Neuronal stem cell (in vitro differentiated cells): ENCODE measurements around the gene SUB1.
"Not testable (repeated sequence)": the region's sequence is repeated elsewhere in the genome, so short reads cannot be mapped to it uniquely, and the experiment has no call there.

Experiments
- DNase-seq: peaks from one replicate; pipeline ENCODE4 v3.0.0-alpha.2; 2013; ENCODE audit warnings: low spot score
- H2AFZ ChIP-seq: one replicate; pipeline ENCODE4 v1.6.1; 2013; ENCODE audit warnings: mild to moderate bottlenecking, low read length, inconsistent platforms
- H2AK5ac ChIP-seq: 2 replicates; pipeline ENCODE4 v1.6.1; 2013; ENCODE audit warnings: low read depth, mild to moderate bottlenecking, inconsistent platforms, low read length, moderate library complexity, mixed read lengths
- H2BK120ac ChIP-seq: 2 replicates; pipeline ENCODE4 v1.6.1; 2013; ENCODE audit warnings: low read depth, mild to moderate bottlenecking, inconsistent platforms, low read length, moderate library complexity, mixed read lengths
- H2BK12ac ChIP-seq: one replicate; pipeline ENCODE4 v1.6.1; 2013; ENCODE audit warnings: low read length, inconsistent platforms
- H2BK15ac ChIP-seq: 2 replicates; pipeline ENCODE4 v1.6.1; 2013; ENCODE audit warnings: mild to moderate bottlenecking, low read length, inconsistent platforms, mixed read lengths
- H2BK5ac ChIP-seq: one replicate; pipeline ENCODE4 v1.6.1; 2013; ENCODE audit warnings: inconsistent platforms, mild to moderate bottlenecking, low read length, moderate library complexity
- H3K14ac ChIP-seq: one replicate; pipeline ENCODE4 v1.6.1; 2013; ENCODE audit warnings: low read length, inconsistent platforms
- H3K18ac ChIP-seq: 2 replicates; pipeline ENCODE4 v1.6.1; 2013; ENCODE audit warnings: low read length, inconsistent platforms
- H3K23ac ChIP-seq: 2 replicates; pipeline ENCODE4 v1.6.1; 2013; ENCODE audit warnings: low read depth, mild to moderate bottlenecking, mixed read lengths, low read length, inconsistent platforms; ENCODE audit not compliant: poor library complexity
- H3K27ac ChIP-seq: replicated peaks from 3 replicates; pipeline ENCODE4 v1.5.1; 2013; ENCODE audit warnings: low read length, inconsistent platforms
- H3K27me3 ChIP-seq, 3 experiments: 2 replicates each; pipeline ENCODE4 v1.6.1; 2013; ENCODE audit warnings: low read length in 3 of 3, mild to moderate bottlenecking in 2 of 3, inconsistent platforms in 1 of 3, low read depth in 1 of 3, mixed read lengths in 1 of 3, moderate library complexity in 1 of 3; ENCODE audit not compliant: control insufficient read depth in 3 of 3, insufficient read depth in 3 of 3
- H3K36me3 ChIP-seq, 2 donors: replicated peaks in 1 of 2; 2 replicates each; pipeline ENCODE4 v1.6.1; 2013; ENCODE audit warnings: low read length in 2 of 2; ENCODE audit not compliant: control insufficient read depth in 2 of 2, insufficient read depth in 2 of 2
- H3K4ac ChIP-seq: 2 replicates; pipeline ENCODE4 v1.6.1; 2013; ENCODE audit warnings: inconsistent platforms, mild to moderate bottlenecking, low read length, moderate library complexity
- H3K4me1 ChIP-seq, 2 donors: 1 replicate in 1 of 2; 2 replicates in 1 of 2; pipeline ENCODE4 v1.6.1; 2013; ENCODE audit warnings: low read length in 2 of 2, low read depth in 1 of 2; ENCODE audit not compliant: control insufficient read depth in 2 of 2, insufficient read depth in 1 of 2
- H3K4me2 ChIP-seq: one replicate; pipeline ENCODE4 v1.6.1; 2013; ENCODE audit warnings: mild to moderate bottlenecking, low read length, inconsistent platforms; ENCODE audit not compliant: insufficient read depth, poor library complexity, severe bottlenecking
- H3K4me3 ChIP-seq, 2 donors: 2 replicates each; pipeline ENCODE4 v1.5.1; 2013; ENCODE audit warnings: low read length in 2 of 2, mild to moderate bottlenecking in 2 of 2, inconsistent platforms in 1 of 2, moderate library complexity in 1 of 2
- H3K79me1 ChIP-seq: one replicate; pipeline ENCODE4 v1.6.1; 2013; ENCODE audit warnings: low read depth, mild to moderate bottlenecking, inconsistent platforms, low read length, moderate library complexity
- H3K9ac ChIP-seq: one replicate; pipeline ENCODE4 v1.6.1; 2013; ENCODE audit warnings: mild to moderate bottlenecking, low read depth, low read length, inconsistent platforms; ENCODE audit not compliant: poor library complexity
- H3K9me3 ChIP-seq, 2 donors: replicated peaks in 1 of 2; 2 replicates each; pipeline versions ENCODE3 to v1.6.1; 2013; ENCODE audit warnings: low read length in 2 of 2, mild to moderate bottlenecking in 2 of 2, inconsistent platforms in 1 of 2, low read depth in 1 of 2, mixed read lengths in 1 of 2, moderate library complexity in 1 of 2; ENCODE audit not compliant: control insufficient read depth in 2 of 2, insufficient read depth in 1 of 2
- H4K8ac ChIP-seq: one replicate; pipeline ENCODE4 v1.6.1; 2013; ENCODE audit warnings: low read depth, mild to moderate bottlenecking, inconsistent platforms, low read length, moderate library complexity
- H4K91ac ChIP-seq: one replicate; pipeline ENCODE4 v1.6.1; 2013; ENCODE audit warnings: low read length, low read depth, mild to moderate bottlenecking, inconsistent platforms; ENCODE audit not compliant: poor library complexity
- WGBS, 2 donors: extraction: QIAGEN DNeasy Blood & Tissue Kit; methylation state at CpG; one replicate each; pipeline ENCODE4 v1.1.7; 2013; ENCODE audit warnings: missing lambda C conversion rate in 2 of 2, mixed read lengths in 1 of 2; ENCODE audit not compliant: insufficient read length in 2 of 2, insufficient replicate concordance in 1 of 2; ENCODE audit errors: extremely low coverage in 2 of 2; 5-methylcytosine and 5-hydroxymethylcytosine counted together

SUB1 gene

DNA sequence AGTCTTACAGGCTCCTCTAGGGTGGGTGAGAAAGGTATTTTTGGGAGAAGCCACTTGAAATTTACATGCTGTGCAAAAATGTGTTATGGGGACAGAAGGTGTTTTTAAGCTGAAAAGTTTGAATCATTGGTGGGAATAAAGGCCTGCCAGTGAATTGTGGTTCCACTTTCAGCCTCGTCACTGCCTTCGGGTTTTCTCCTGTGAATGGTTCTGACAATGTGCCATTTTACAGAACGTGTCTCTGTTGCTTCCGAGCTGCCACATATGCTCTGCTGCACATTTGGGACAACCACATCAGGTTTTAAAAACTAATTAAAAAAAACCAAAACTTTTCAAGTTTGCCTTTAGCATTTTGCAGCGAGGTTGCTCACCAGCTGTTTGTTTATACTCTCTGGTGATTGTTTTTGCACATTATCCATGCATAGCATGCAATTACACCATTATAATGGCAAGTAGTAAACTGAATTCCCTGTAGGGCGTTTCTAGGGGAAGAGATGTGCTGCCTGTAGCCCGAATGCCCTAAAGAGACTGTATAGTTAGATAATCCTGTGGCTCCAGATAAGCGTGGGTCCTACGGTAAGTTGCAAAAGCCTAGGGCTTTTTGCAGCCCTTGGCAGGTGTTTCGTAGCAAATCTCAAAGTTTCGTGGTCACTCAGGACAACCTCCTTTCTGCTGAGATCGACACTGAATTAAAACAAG, 40.1 kb upstream of the SUB1 start:
- no peak overlapping the region for H2BK5ac ChIP-seq
- H3K9me3 ChIP-seq, result no peaks in the 10 kb centered on the region
- no peak overlapping the region for H3K23ac ChIP-seq
- H4K8ac ChIP-seq, result no peak overlapping the region
- H3K18ac ChIP-seq, result no peak overlapping the region
- peaks cover 0 to 2% of the 10 kb centered on the region in 2 donors for H3K4me1 ChIP-seq
- no peak overlapping the region for H3K4ac ChIP-seq
- H2BK12ac ChIP-seq, result no peak overlapping the region
- no peaks in the 10 kb centered on the region for H3K36me3 ChIP-seq
- no peaks in the 10 kb centered on the region for H3K79me1 ChIP-seq
- H3K4me2 ChIP-seq, result no peak overlapping the region
- H3K27me3 ChIP-seq, result no peaks in the 10 kb centered on the region
- H4K91ac ChIP-seq, result no peak overlapping the region
- H3K4me3 ChIP-seq, result no peak overlapping the region
- no peak overlapping the region for H3K27ac ChIP-seq
- no CpG with 5 or more reads among the region's 12 CpGs for WGBS, 2 donors
- H2BK15ac ChIP-seq, result no peak overlapping the region
- H2AFZ ChIP-seq, result no peak overlapping the region
- no peak overlapping the region for H2BK120ac ChIP-seq
- H3K14ac ChIP-seq, result no peak overlapping the region
- no peak for DNase-seq
- no peak overlapping the region for H3K9ac ChIP-seq
- no peak overlapping the region for H2AK5ac ChIP-seq

DNA sequence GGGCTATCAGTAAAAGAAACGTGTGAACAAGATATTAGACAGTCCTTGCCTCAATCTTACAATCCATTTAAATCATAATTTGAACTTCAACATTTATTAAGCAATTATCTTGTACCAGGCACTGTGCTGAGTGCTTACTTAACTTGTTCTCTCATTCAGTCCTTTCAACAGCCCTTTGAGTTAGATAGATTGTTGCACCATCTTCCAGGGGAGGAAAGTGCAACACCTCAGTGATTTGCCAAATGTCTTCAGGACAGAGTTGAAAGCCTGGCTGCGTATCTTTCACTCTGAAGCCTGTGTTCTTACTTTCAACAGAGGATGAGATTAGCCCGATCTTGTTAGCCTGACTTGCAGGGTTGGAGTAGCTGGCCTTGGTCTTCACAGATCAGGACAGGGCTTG, 34.2 kb upstream of the SUB1 start:
- Histone ChIP-seq H3K4me3 (no peak overlapping the region), H3K23ac (no peak overlapping the region), H2BK120ac (no peak overlapping the region), H2AFZ (no peak overlapping the region), H3K79me1 (no peaks in the 10 kb centered on the region), H2BK15ac (no peak overlapping the region), H3K14ac (no peak overlapping the region), H2BK5ac (no peak overlapping the region), H3K18ac (no peak overlapping the region), H4K8ac (no peak overlapping the region), H3K4me2 (no peak overlapping the region), H3K4ac (no peak overlapping the region), H3K4me1 (no peaks in the 10 kb centered on the region), H2BK12ac (no peak overlapping the region), H3K36me3 (no peaks in the 10 kb centered on the region), H4K91ac (no peak overlapping the region), H3K27ac (no peak overlapping the region), H3K9ac (no peak overlapping the region), H3K9me3 (no peaks in the 10 kb centered on the region), H3K27me3 (no peaks in the 10 kb centered on the region), H2AK5ac (no peak overlapping the region)
- no CpG with 5 or more reads among the region's 3 CpGs for WGBS, 2 donors
- DNase-seq, result no peak

DNA sequence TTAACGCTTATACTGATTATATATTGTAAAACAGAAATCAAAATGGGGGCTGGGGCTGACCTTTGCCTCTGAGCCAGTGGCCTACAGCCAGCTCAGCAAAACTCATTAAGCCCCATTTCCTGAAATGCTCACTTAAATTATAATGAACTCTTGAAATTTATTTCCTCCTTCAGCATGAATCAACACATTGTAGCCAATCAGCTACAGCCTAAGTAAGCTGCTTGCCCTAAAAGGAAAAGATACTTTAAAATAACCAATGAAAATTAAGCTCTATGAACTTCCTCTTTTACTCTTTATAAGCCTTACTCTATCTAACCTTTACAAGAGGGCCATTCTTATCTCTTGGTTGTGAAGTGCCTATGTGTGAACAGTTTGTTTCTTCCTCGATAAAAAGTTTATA, 33.5 kb upstream of the SUB1 start:
- no peak overlapping the region for H2BK5ac ChIP-seq
- no peak overlapping the region for H3K18ac ChIP-seq
- H2AFZ ChIP-seq, result no peak overlapping the region
- no peak overlapping the region for H3K14ac ChIP-seq
- H4K91ac ChIP-seq, result no peak overlapping the region
- H3K23ac ChIP-seq, result no peak overlapping the region
- no peaks in the 10 kb centered on the region for H3K36me3 ChIP-seq
- H2BK15ac ChIP-seq, result no peak overlapping the region
- H3K27ac ChIP-seq, result no peak overlapping the region
- no peak overlapping the region for H3K4me3 ChIP-seq
- no peak overlapping the region for H2BK12ac ChIP-seq
- H3K27me3 ChIP-seq, result no peaks in the 10 kb centered on the region
- no peak overlapping the region for H2BK120ac ChIP-seq
- H3K4ac ChIP-seq, result no peak overlapping the region
- H3K9ac ChIP-seq, result no peak overlapping the region
- no peaks in the 10 kb centered on the region for H3K9me3 ChIP-seq
- H3K79me1 ChIP-seq, result no peaks in the 10 kb centered on the region
- no CpG with 5 or more reads among the region's 2 CpGs for WGBS, 2 donors
- DNase-seq, result no peak
- H3K4me2 ChIP-seq, result no peak overlapping the region
- no peak overlapping the region for H2AK5ac ChIP-seq
- no peaks in the 10 kb centered on the region for H3K4me1 ChIP-seq
- H4K8ac ChIP-seq, result no peak overlapping the region

DNA sequence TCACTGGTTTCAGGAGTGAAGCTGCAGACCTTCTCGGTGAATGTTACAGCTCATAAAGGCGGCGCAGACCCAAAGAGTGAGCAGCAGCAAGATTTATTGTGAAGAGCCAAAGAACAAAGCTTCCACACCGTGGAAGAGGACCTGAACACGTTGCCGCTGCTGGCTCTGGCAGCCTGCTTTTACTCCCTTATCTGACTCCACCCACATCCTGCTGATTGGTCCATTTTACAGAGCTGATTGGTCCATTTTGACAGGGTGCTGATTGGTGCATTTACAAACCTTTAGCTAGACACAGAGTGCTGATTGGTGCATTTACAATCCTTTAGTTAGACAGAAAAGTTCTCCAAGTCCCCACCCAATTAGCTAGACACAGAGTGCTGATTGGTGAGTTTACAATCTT, 32.9 kb upstream of the SUB1 start:
- not testable (repeated sequence) for H3K9me3 ChIP-seq, H2BK15ac ChIP-seq, H3K4me1 ChIP-seq, H3K23ac ChIP-seq, H3K36me3 ChIP-seq, H3K18ac ChIP-seq, H4K8ac ChIP-seq, H4K91ac ChIP-seq, H3K27me3 ChIP-seq, H3K27ac ChIP-seq, H3K14ac ChIP-seq, H2BK5ac ChIP-seq, H2BK120ac ChIP-seq, H2BK12ac ChIP-seq, DNase-seq, H3K4me3 ChIP-seq, H3K79me1 ChIP-seq, H3K4ac ChIP-seq, H2AFZ ChIP-seq, H3K9ac ChIP-seq, H2AK5ac ChIP-seq, H3K4me2 ChIP-seq
- no CpG with 5 or more reads among the region's 6 CpGs for WGBS, 2 donors
